D721Med (cell line): ENCODE measurements around the gene NEK11.

ENCODE experiments used
- DNase-seq: peaks from one replicate; pipeline ENCODE4 v3.0.0; 2011; ENCODE audit warnings: low spot score; ENCODE audit not compliant: insufficient read length
- FAIRE-seq: peaks from 2 replicates; lab custom pipeline; 2011; peaks lifted over from hg19 to GRCh38; lab: Jason Lieb, UNC
- CTCF ChIP-seq: IDR thresholded peaks from 2 replicates; pipeline ENCODE4 v1.5.1; 2012; ENCODE audit warnings: mild to moderate bottlenecking, control low read depth; ENCODE audit not compliant: insufficient read depth; ENCODE audit errors: missing control alignments

Gene NEK11

GRCh38 chr3:131221731-131222130 is 195.1 kb downstream of the NEK11 start:
- DNase-seq, result no peak
- FAIRE-seq, result no peak
- no peak for TF ChIP-seq CTCF

GRCh38 chr3:131222599-131222998 is 195.9 kb downstream of the NEK11 start:
- no peak for TF ChIP-seq CTCF
- DNase-seq (no peak), FAIRE-seq (no peak)

- FAIRE-seq (no peak), DNase-seq (no peak)
- TF ChIP-seq CTCF, result no peak
Observed at GRCh38 chr3:131223373-131224289, 197.0 kb downstream of the NEK11 start.

- no peak for TF ChIP-seq CTCF
- no peak for FAIRE-seq
- no peak for DNase-seq
Observed at GRCh38 chr3:131224886-131225550, 198.3 kb downstream of the NEK11 start.

- FAIRE-seq, result no peak
- DNase-seq, result no peak
Observed at GRCh38 chr3:131228522-131228921, 201.8 kb downstream of the NEK11 start.

GRCh38 chr3:131231710-131232389 is 205.2 kb downstream of the NEK11 start:
- peak; percentile 37 for TF ChIP-seq CTCF
- no peak for FAIRE-seq
- no peak for DNase-seq

More at GRCh38 chr3:131228522-131228921, 201.8 kb downstream of the NEK11 start:
- TF ChIP-seq CTCF, result no peak
